Caco-2 (cell line): Measurements from ENCODE around the gene P2RY2. TPM values are rescaled to one million over a fixed set of nuclear protein-coding genes. Genes with fewer than 3 reads are reported as not detected.

ENCODE experiments used
- BruUV-seq: library from RNA; stranded (reverse); fragments of 400-500 nt; replicated peaks from 2 replicates; lab custom pipeline; 2021; lab: Mats Ljungman, UMichigan
- CTCF ChIA-PET: fragments of 300-600 bp; sonication (Branson Sonifier 250); formaldehyde crosslinking; loops from one replicate; lab custom pipeline; 2022; ENCODE audit warnings: antibody characterized with exemption; lab: Charles Lee
- POLR2A ChIA-PET: fragments of 300-600 bp; sonication (Branson Sonifier 250); formaldehyde crosslinking; loops from one replicate; lab custom pipeline; 2022; ENCODE audit warnings: antibody characterized with exemption; lab: Charles Lee
- DNase-seq, 2 experiments: peaks; one replicate each; pipeline versions ENCODE4 v3.0.0 to v3.0.0-alpha.2; 2020 to 2022
- H3K27me3 ChIP-seq: replicated peaks from 2 replicates; pipeline ENCODE4 v1.6.0; 2011; ENCODE audit warnings: low read length; ENCODE audit not compliant: control insufficient read depth, insufficient read depth
- H3K36me3 ChIP-seq: 2 replicates; pipeline ENCODE4 v1.5.1; 2011; ENCODE audit warnings: low read length; ENCODE audit not compliant: control insufficient read depth, insufficient read depth
- H3K4me1 ChIP-seq: fragments of 250-450 bp; sonication (Bioruptor Pico); 2 replicates; pipeline ENCODE4 v1.5.1; 2020; ENCODE audit warnings: mild to moderate bottlenecking
- H3K4me3 ChIP-seq: 2 replicates; pipeline ENCODE4 v1.5.1; 2011; ENCODE audit warnings: low read depth, mild to moderate bottlenecking, control low read depth, low read length
- H3K9me3 ChIP-seq: fragments of 250-450 bp; sonication (Bioruptor Pico); 2 replicates; pipeline ENCODE4 v1.5.1; 2020; ENCODE audit warnings: mild to moderate bottlenecking, moderate library complexity
- H3K27ac Mint-ChIP-seq: one replicate; pipeline ENCODE4 v1.8.0; 2022; ENCODE audit warnings: mixed read lengths; ENCODE audit not compliant: unreplicated experiment
- H3K27me3 Mint-ChIP-seq: one replicate; pipeline ENCODE4 v1.8.0; 2022; ENCODE audit warnings: mixed read lengths; ENCODE audit not compliant: insufficient read depth, unreplicated experiment
- H3K36me3 Mint-ChIP-seq: one replicate; pipeline ENCODE4 v1.8.0; 2022; ENCODE audit warnings: mild to moderate bottlenecking, mixed read lengths; ENCODE audit not compliant: insufficient read depth, unreplicated experiment
- H3K4me1 Mint-ChIP-seq: one replicate; pipeline ENCODE4 v1.8.0; 2022; ENCODE audit warnings: low read depth, mixed read lengths; ENCODE audit not compliant: unreplicated experiment
- H3K4me3 Mint-ChIP-seq: one replicate; pipeline ENCODE4 v1.8.0; 2022; ENCODE audit warnings: mild to moderate bottlenecking, moderate library complexity, mixed read lengths; ENCODE audit not compliant: unreplicated experiment
- H3K9me3 Mint-ChIP-seq: one replicate; pipeline ENCODE4 v1.8.0; 2022; ENCODE audit warnings: mixed read lengths; ENCODE audit not compliant: unreplicated experiment
- CTCF ChIP-seq, 2 experiments: fragments of 200-600 bp in 1 of 2; IDR thresholded peaks; 1 replicate in 1 of 2; 2 replicates in 1 of 2; pipeline versions ENCODE4 v1.5.1 to v1.8.0; 2011 to 2022; ENCODE audit warnings: antibody characterized with exemption in 1 of 2, control low read depth in 1 of 2, inconsistent platforms in 1 of 2, low read depth in 1 of 2, low read length in 1 of 2, mild to moderate bottlenecking in 1 of 2, moderate library complexity in 1 of 2; ENCODE audit not compliant: insufficient read depth in 1 of 2, severe bottlenecking in 1 of 2, unreplicated experiment in 1 of 2
- intact Hi-C: fragments of 100-400 bp; cut with micrococcal nuclease; formaldehyde crosslinking; loops from one replicate; pipeline ENCODE4 v1.10.0; 2022; ENCODE audit not compliant: unreplicated experiment
- total RNA-seq: library from RNA; stranded (reverse); gene quantifications from 2 replicates; pipeline ENCODE4 v1.2.3, GENCODE V29; 2022

Gene P2RY2
- total RNA-seq, 1 experiment from 2014 or later = 10.4 TPM

- no peak for TF ChIP-seq CTCF (IDR thresholded peaks at IDR 0.05; ENCODE audit: insufficient read depth in 1 of 2, low read depth in 1 of 2, low read length in 1 of 2, severe bottlenecking in 1 of 2, unreplicated experiment in 1 of 2)
- Histone ChIP-seq H3K4me3 (no peak overlapping the region), H3K9me3 (no peaks in the 10 kb centered on the region), H3K4me1 (peaks cover 42% of the 10 kb centered on the region), H3K27me3 (no peaks in the 10 kb centered on the region), H3K36me3 (no peaks in the 10 kb centered on the region)
- DNase-seq = no peak
- Mint-ChIP-seq H3K9me3 (no peaks in the 10 kb centered on the region), H3K4me1 (peaks cover 33% of the 10 kb centered on the region), H3K27ac (no peak overlapping the region), H3K27me3 (no peaks in the 10 kb centered on the region), H3K36me3 (no peaks in the 10 kb centered on the region), H3K4me3 (peak overlapping the region; percentile 81)
- CTCF ChIA-PET = interaction anchor here (0.9 to 5.2 kb wide), 4 partner anchors 17 to 77 kb away, joined by 4 to 25 read pairs (median 6); partner anchors contain the start of gene FCHSD2
- POLR2A ChIA-PET = interaction anchor here (0.6 kb wide), 1 partner anchor 95 kb away, joined by 3 read pairs; no protein-coding TSS in a partner anchor
- intact Hi-C loops = loop anchor here (2.0 kb wide), 1 partner anchor 69 kb away; no protein-coding TSS in a partner anchor
- BruUV-seq = no TSS peak
Observed at GRCh38 chr11:73219396-73220285, 1.6 kb downstream of the P2RY2 start.

- H3K9me3 ChIP-seq = no peaks in the 10 kb centered on the region
- ChIA-PET CTCF (interaction anchor here (5.2 kb wide), 1 partner anchor 15 kb away, joined by 25 read pairs; no protein-coding TSS in a partner anchor), POLR2A (no interaction called here)
- H3K27me3 Mint-ChIP-seq = no peaks in the 10 kb centered on the region
- TF ChIP-seq CTCF (IDR thresholded peaks at IDR 0.05; ENCODE audit: insufficient read depth in 1 of 2, low read depth in 1 of 2, low read length in 1 of 2, severe bottlenecking in 1 of 2, unreplicated experiment in 1 of 2) = no peak
- no peaks in the 10 kb centered on the region for H3K36me3 ChIP-seq
- no peaks in the 10 kb centered on the region for H3K27me3 ChIP-seq
- no peaks in the 10 kb centered on the region for H3K36me3 Mint-ChIP-seq
- peaks cover 43% of the 10 kb centered on the region for H3K4me1 Mint-ChIP-seq
- H3K4me3 ChIP-seq = no peak overlapping the region
- peaks cover 56% of the 10 kb centered on the region for H3K4me1 ChIP-seq
- no peaks in the 10 kb centered on the region for H3K9me3 Mint-ChIP-seq
- intact Hi-C loops = loop anchor here (2.0 kb wide), 1 partner anchor 67 kb away; no protein-coding TSS in a partner anchor
- BruUV-seq = no TSS peak
- no peak overlapping the region for H3K27ac Mint-ChIP-seq
- H3K4me3 Mint-ChIP-seq = no peak overlapping the region
- peak in 1 of 2 experiments; percentile 74 for DNase-seq
Observed at GRCh38 chr11:73221451-73221850, 3.4 kb downstream of the P2RY2 start.

- Mint-ChIP-seq H3K4me3 (no peak overlapping the region), H3K27me3 (no peaks in the 10 kb centered on the region), H3K27ac (no peak overlapping the region), H3K9me3 (no peaks in the 10 kb centered on the region), H3K36me3 (no peaks in the 10 kb centered on the region), H3K4me1 (peaks cover 45% of the 10 kb centered on the region)
- TF ChIP-seq CTCF (IDR thresholded peaks at IDR 0.05; ENCODE audit: insufficient read depth in 1 of 2, low read depth in 1 of 2, low read length in 1 of 2, severe bottlenecking in 1 of 2, unreplicated experiment in 1 of 2) = no peak
- Histone ChIP-seq H3K4me1 (peaks cover 55% of the 10 kb centered on the region), H3K4me3 (no peak overlapping the region), H3K27me3 (no peaks in the 10 kb centered on the region), H3K9me3 (no peaks in the 10 kb centered on the region), H3K36me3 (no peaks in the 10 kb centered on the region)
- no TSS peak for BruUV-seq
- CTCF ChIA-PET = no interaction called here
- POLR2A ChIA-PET = no interaction called here
- DNase-seq = peak in 1 of 2 experiments; percentile 31
- intact Hi-C loops = loop anchor here (2.0 kb wide), 1 partner anchor 67 kb away; no protein-coding TSS in a partner anchor
Observed at GRCh38 chr11:73221996-73222395, 3.9 kb downstream of the P2RY2 start.
